Measurements from ENCODE around the gene ARHGEF28.

ARHGEF28 gene

DNA sequence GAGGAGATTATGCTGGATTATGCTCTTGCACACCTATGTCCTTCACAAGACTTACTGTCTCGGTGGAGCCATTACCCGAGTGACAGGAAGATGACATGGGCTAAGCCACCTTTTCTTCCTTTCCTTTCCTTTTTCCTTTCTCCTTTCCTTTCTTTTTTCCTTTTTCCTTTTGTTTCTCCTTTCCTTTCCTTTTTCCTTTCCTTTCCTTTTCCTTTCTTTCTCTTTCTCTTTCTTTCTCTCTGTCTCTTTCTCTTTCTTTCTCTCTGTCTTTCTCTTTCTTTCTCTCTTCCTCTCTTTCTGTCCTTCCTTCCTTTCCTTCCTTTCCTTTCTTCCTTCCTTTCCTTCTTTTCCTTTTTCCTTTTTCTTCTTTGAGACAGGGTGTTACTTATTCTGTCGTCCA lies 202.5 kb downstream of the ARHGEF28 start:
- no peak for DNase-seq (ENCODE audit: insufficient read length, low spot score)
- TF ChIP-seq, protein P1, sequence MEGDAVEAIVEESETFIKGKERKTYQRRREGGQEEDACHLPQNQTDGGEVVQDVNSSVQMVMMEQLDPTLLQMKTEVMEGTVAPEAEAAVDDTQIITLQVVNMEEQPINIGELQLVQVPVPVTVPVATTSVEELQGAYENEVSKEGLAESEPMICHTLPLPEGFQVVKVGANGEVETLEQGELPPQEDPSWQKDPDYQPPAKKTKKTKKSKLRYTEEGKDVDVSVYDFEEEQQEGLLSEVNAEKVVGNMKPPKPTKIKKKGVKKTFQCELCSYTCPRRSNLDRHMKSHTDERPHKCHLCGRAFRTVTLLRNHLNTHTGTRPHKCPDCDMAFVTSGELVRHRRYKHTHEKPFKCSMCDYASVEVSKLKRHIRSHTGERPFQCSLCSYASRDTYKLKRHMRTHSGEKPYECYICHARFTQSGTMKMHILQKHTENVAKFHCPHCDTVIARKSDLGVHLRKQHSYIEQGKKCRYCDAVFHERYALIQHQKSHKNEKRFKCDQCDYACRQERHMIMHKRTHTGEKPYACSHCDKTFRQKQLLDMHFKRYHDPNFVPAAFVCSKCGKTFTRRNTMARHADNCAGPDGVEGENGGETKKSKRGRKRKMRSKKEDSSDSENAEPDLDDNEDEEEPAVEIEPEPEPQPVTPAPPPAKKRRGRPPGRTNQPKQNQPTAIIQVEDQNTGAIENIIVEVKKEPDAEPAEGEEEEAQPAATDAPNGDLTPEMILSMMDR (IDR thresholded peaks at IDR 0.05; ENCODE audit: insufficient read depth, missing control alignments) = no peak
- FAIRE-seq = peak; percentile 56

DNA sequence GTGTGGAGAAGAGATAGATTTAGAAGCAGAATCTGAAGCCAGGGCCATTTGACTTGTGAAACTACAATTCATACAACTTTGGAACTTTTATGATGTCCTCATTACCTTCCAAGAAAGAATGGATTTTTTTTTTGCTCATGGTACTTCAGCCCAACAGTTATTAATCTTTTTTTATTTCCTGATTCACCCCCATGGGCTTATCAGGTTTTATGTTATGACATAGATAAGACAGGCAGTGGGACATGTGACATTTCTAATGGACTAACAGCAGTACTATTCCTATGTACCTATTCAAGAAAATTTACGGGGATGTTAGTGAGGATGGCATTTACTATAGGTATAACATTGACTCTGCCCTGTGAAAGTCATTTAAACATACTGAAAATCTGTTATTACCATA lies 204.7 kb downstream of the ARHGEF28 start:
- TF ChIP-seq, protein P1 (IDR thresholded peaks at IDR 0.05; ENCODE audit: insufficient read depth, missing control alignments) = no peak
- DNase-seq (ENCODE audit: insufficient read length, low spot score) = no peak
- no peak for FAIRE-seq

DNA sequence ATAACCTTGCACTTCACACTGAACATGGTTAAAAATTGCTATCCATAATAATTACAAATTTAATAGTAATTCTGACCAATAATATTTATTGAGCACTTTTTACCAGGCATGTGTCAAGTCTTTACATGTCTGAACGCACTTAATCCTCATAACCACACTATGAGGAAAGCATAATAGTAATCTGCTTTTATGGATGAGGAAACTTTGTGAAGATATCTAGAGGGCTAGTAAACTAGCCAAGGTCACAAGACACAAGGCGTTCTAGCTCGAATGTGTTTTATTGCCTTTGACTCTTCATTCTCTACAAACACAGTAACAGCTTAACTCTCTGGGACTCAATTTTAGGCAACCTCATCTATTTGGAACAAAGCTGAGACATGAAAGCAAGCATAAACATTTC lies 205.1 kb downstream of the ARHGEF28 start:
- FAIRE-seq (peak; percentile 32), DNase-seq (ENCODE audit: insufficient read length, low spot score) (no peak)
- TF ChIP-seq, protein P1 (IDR thresholded peaks at IDR 0.05; ENCODE audit: insufficient read depth, missing control alignments) = no peak

DNA sequence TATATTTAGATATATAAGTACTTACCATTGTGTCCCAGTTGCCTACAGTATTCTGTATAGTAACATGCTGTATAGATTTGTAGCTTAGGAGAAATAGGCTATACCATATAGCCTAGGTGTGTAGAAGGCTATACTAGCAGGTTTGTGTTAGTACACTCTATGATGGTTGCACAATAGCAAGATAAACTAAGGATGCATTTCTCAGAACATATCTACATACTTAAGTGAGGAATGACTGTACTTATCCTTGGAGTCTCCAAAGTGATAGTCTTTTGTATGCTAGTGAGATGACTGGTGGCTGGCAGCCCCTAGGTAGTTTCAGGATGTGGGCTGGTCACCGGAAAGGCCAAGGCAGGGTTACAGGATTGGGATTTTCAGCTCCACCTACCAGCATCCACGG lies 208.7 kb downstream of the ARHGEF28 start:
- DNase-seq (ENCODE audit: insufficient read length, low spot score) (no peak), FAIRE-seq (no peak)
- TF ChIP-seq, protein P1 (IDR thresholded peaks at IDR 0.05; ENCODE audit: insufficient read depth, missing control alignments) = no peak

DNA sequence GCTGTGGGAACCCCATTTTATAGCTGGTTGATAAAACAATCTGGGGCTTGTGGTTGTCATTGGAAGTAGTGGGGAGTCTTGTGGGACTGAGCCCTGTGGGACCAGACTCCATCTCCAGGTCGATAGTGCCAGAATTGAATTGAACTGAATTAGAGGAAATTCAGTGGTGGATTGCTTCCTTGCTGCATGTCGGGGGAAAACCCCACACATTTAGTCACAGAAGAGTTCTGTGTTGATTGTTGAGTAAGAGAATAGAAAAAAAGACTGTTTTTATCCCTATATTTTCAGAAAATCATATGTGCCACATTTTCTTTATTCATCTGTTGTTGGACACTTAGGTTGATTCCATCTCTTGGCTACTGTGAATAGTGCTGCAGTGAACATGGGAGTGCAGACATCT lies 209.7 kb downstream of the ARHGEF28 start:
- FAIRE-seq = no peak
- TF ChIP-seq, protein P1 (IDR thresholded peaks at IDR 0.05; ENCODE audit: insufficient read depth, missing control alignments) = no peak
- DNase-seq (ENCODE audit: insufficient read length, low spot score) = no peak

DNA sequence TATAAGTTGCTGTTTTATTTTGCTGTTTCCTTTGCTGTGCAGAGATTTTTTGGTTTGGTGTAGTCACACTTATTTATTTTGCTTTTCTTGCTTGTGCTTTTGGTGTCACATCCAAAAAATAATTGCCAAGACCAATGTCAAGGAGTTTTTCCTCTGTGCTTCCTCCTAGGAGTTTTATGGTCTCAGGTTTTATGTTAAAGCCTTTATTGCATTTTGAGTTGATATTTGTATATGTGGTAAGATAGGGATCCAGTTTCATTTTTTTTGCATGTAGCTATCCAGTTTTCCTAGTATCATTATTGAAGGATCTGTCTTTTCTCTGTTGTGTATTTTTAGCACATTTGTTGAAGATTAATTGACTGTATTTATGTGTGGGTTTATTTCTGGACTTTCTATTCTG lies 210.6 kb downstream of the ARHGEF28 start:
- DNase-seq (ENCODE audit: insufficient read length, low spot score) = no peak
- no peak for FAIRE-seq

DNA sequence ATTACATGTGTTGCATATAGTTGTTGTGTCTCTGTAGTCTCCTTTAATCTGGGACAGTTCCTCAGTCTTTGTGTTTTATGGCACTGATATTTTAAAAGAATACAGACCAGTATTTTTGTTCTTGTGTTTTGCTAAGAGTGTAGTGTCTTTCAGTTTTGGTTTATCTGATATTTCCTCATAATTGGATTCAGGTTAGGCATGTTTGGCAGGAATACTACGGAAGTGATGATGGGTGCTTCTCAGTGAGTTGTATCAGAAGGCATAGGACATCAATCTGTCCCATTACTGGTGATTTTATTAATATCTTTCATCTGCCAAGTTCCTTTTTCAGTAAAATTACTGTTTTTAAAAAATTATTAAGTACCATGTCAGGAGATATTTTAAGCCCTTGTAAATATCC lies 212.9 kb downstream of the ARHGEF28 start:
- TF ChIP-seq, protein P1 (IDR thresholded peaks at IDR 0.05; ENCODE audit: insufficient read depth, missing control alignments) = no peak
- FAIRE-seq = no peak
- DNase-seq (ENCODE audit: insufficient read length, low spot score) = no peak

More for the DNA sequence above, 210.6 kb downstream of the ARHGEF28 start:
- TF ChIP-seq, protein P1 (IDR thresholded peaks at IDR 0.05; ENCODE audit: insufficient read depth, missing control alignments) = no peak

Measured in D721Med (cell line).